Neural progenitor cell (in vitro differentiated cells): ENCODE measurements around the gene ANO2.

Experiments
- CTCF ChIP-seq: fragments of 200-600 bp; sonication (generic); IDR thresholded peaks from 2 replicates; pipeline ENCODE4 v1.5.1; 2017; ENCODE audit warnings: antibody characterized with exemption, mild to moderate bottlenecking
- EZH2phosphoT487 ChIP-seq: fragments of 200-600 bp; sonication (generic); IDR thresholded peaks from 2 replicates; pipeline ENCODE4 v1.6.1; 2017; ENCODE audit warnings: antibody characterized with exemption

GRCh38 chr12:5913387-5913786 is 31.7 kb downstream of the ANO2 start:
- TF ChIP-seq CTCF, result no peak
- no peak for TF ChIP-seq EZH2phosphoT487
